Fibroblast of upper back skin (primary cell): ENCODE measurements around the gene CYP26A1.
"Not testable (repeated sequence)": the region's sequence is repeated elsewhere in the genome, so short reads cannot be mapped to it uniquely, and the experiment has no call there.

Source experiments
- DNase-seq: peaks from one replicate; pipeline ENCODE4 v3.0.0-alpha.2; 2013

CYP26A1 gene

DNA sequence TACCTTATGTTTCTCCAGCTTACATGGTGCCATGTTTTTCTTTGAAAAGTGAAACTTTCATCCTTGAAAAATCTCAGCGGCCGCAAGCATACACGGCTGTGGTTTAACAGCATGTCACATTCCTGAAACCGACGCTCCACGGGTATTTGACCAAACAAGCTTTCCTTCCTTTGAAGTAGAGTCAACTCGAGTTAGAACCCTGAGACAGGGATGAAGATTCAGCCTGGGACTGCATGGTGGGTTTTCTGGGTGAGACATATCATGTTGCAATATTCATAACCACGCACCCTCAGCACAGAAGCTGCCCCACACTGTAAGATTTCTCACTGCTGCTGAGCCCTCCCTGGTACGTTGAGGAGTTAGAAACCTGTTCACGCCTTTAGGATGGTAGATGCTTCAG, 8.1 kb downstream of the CYP26A1 start:
- peak; percentile 80 for DNase-seq

DNA sequence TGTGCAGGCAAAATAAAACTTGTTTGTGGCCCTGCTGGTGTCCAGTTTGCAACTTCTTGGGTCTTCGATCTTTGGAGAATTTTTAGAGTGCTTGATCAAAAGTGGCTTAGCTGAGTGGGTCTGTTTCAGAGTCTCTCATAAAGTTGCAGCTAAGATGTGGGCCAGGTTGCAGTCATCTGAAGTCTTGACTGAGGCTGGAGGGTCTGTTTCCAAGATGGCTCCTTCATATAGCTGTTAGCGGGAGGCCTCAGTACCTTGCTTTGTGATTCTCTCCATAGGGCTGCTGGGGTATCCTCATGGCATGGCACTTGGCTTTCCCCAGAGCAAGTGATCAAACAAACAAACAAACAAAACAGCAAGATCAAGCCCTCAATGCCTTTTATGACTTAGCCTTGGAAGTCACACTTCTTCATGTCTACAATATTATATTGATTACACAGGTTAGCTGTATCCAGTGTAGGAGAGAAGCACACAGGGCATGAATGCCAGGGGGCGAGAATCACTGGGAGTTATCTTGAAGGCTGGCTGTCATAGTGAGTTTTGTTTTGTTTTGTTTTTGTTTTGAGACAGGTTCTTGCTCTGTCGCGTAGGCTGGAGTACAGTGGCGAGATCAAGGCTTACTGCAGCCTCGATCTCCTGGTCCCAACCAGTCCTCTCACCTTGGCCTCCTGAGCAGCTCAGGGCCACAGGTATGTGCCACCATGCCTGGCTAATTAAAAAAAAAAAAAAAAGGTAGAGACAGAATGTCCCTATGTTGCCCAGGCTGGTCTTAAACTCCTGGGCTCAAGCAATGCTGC, 10.2 kb downstream of the CYP26A1 start:
- no peak for DNase-seq

DNA sequence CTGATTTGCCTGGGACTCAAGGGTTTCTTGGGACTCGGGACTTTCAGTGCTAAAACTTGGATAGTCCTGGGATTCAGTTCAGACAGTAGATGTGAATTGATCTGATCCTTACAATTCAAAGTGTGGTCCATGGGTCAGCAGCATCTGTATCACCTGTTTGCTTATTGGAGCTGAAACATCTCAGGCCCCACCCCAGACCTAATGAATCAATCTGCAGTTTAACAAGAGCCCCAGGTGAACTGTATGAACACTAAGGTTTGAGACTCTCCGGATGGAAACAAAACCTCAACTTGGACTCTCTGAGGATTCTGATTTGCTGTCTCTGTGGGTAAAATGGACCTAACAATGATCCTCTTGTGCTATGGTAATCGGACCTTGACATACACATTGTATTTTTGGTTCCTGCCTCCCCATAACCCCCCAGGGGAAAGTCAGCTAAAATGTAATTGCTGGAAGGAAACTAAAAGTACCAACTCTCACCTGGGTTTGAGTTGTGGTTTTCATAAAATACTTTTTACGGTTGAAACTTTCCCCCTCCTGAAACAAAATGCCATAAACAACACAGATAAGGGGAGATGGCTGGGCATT, 11.7 kb downstream of the CYP26A1 start:
- DNase-seq = no peak

DNA sequence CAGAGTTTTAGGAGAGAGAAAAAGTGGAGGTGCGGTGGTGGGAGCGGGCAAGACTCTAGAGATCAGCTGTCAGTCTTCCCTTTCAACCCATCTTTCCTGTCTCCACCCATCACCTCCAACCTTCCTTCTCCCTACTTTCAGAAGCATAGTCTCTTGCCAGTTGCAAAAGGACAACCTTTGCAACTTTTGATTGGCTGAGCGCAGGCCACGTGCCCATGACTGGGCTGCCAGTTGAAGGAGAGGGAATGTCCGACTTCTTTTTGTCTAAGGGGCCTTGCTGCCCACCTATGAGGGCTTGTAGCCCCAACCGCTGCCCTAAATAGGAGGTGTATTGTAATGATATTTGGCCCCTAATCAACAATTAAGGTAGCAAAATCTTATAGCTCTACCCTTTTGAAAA, 12.6 kb downstream of the CYP26A1 start:
- DNase-seq = no peak

DNA sequence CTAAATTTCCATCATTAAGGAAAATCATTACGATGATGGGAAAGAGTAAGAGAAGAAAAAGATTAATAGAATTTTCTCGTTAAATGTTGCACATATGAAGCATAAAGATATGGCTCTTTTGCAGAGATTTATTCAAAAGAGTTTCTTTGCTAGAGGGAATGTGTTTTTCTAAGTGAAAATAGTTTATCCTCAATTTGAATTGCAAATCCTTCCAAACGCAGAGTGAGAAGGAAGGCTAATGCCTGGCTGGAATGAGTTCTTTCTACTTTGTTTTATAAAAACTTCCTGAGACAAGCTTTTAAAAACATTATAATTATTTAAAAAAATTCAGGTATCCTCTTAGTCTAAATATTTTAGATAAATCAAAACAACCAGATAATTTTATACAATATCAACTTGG, 14.2 kb downstream of the CYP26A1 start:
- DNase-seq = no peak

DNA sequence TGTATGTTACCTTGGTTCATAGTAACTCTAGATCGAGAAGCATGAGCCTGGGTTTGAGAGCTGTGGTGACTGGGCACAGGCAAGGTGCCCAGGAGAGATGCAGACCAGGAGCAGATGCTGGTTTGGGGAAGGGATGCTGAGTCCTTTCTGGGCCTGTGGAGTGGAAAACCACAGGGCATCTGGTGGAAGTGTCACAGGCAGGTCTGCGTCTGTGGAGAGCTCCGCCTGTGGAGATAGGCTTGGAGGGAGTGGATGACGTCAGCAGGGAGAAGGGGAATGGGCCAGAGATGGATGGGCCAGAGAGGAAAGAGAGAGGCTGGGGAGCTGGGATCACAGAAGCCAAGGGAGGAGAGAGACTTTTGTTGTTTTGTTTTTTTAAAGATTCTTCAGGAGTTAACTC, 14.8 kb downstream of the CYP26A1 start:
- DNase-seq = no peak

DNA sequence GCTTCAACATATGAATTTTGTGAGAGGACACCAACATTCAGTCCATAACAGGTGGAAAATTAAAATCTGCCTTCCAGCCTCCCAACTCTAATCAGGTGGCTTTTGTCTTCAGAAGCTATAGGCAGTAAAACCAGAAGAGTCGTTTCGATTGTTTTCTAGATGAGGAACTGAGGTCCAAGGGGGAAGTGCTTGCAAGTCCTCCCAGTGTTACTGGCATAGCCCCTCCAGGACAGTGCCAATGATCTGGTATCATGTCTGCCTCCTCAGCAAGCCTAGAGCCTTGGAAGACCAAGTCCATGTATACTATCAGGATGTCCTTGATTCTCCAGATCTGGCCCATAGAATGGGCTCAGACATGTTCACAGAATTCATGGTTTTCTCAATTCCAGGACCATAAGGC, 16.9 kb downstream of the CYP26A1 start:
- no peak for DNase-seq

DNA sequence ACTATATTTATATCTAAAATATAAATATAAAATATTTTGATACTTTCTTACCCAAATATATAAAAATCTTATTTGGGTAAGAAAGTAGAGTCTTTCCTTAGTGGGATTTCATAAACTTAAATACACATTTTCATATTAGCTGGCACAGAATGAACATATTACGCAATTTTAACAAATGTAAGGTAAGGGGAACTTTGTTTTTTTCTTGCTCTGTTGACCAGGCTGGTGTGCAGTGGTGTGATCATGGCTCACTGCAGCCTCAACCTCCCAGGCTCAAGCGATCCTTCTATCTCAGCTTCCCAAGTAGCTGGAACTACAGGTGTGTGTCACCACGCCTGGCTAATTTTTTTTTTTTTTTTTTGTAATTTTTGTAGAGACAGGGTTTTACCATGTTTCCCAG, 18.3 kb downstream of the CYP26A1 start:
- no peak for DNase-seq

DNA sequence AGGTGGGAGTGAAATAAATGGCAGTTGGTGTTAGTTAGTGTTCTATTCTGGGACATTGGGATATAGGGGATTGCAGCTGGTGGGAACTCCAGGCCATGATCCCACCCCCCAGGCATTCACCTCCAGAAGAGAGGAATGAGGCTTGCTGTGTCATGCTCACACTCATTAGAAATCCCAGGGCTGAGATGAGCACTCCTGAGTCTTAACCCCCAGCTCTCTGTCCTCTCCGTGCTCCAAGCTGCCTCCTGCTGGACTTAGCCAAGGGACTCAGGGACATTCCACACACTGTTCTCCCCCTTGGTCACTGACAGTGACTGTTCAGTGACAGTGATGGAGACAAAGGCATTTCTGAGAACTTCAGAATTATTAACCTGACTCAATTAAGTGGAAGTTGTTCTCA, 21.5 kb downstream of the CYP26A1 start:
- no peak for DNase-seq

DNA sequence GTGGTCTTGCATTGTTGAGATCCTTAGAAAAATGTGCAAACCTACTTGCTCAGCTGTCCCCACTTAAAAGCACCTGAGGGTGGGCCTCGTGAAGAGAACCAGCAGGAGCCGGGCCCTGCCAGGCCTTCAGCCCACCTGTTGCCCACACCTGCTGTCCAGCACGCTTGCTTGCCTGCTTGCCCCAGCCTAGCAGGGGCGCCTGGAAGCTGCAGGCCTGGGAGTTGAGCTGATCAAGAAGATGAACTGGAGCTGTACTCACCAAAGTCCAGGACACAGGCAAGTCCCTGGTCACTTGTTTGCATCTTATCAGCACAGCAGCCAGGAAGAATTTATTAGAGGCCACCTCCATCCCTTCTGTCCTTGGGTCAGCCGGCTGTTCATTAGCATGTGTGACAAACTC, 23.2 kb downstream of the CYP26A1 start:
- no peak for DNase-seq

DNA sequence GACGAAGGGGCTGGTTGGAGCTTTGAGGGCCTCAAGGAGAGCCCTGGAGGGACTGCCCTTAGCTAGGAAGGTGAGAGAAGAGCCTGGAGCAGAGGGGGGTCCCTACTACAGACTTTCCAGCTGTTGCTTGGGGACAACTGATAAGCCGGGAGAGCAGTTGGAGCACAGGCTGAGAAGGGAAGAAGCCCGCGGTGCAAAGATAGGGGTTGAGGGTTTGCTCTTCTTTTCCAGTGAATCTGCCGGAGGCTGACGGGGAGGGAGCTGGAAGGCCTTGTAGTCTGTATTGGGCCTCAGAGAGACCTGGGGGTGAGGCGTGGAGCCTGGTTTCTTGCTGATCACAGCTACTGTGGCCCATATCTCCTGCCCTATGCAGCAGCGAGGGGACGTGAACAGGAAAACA, 23.7 kb downstream of the CYP26A1 start:
- DNase-seq = no peak

DNA sequence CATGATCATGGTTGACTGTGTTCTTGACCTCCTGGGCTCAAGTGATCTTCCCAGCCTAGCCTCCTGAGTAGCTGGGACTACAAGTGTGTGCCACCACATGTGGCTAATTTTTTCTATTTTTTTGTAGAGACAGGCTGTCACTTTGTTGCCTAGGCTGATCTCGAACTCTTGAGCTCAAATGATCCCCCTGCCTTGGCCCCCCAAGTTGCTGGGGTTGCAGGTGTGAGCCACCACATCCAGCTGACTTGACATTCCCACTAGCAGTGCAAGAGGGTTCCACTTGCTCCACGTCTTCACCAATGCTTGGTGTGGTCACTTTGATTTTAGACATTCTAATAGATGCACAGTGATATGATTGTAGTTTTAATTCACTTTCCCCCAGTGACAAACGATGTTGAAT, 25.1 kb downstream of the CYP26A1 start:
- DNase-seq = no peak

DNA sequence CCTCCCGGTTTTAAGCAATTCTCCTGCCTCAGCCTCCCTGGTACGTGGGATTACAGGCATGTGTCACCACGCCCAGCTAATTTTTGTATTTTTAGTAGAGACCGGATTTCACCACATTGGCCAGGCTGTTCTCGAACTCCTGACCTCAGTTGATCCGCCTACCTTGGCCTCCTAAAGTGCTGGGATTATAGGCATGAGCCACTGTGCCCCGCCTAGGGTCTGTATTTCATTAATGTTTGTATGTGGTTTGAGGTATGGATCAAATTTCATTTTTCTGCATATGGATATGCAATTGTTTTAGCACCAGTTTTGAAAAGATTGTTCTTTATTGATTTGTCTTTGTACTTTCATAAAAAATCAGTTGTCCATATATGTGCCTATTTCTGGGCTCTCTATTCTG, 26.0 kb downstream of the CYP26A1 start:
- DNase-seq = no peak

DNA sequence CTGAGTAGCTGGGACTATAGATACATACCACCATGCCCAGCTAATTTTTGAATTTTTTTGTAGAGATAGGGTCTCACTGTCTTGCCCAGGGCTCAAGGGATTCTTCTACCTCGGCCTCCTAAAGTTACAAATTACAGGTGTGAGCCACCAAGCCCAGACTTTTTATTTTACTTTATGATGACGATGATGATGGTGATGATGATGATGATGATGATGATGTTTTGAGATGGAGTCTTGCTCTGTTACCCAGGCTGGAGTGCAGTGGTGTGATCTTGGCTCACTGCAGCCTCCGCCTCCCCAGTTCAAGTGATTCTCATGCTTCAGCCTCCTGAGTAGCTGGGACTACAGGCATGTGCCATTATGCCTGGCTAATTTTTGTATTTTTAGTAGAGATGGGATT, 27.5 kb downstream of the CYP26A1 start:
- not testable (repeated sequence) for DNase-seq

DNA sequence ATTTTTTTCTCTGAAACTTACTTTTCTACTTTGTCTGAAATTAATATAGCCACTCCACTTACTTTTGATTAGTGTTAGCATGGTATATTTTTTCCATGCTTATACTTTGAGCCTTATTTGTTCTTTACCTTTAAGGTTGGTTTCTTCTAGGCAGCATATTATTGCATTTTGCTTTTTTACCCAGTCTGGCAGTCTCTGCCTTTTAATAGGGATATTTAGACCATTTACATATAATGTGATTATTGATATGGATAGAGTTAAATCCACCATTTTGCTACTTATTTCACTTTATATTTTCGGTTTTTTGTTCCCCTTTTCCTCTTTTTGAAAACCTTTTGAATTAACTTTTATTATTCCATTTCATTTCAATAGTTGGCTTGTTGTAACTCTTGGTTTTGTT, 30.3 kb downstream of the CYP26A1 start:
- DNase-seq = no peak

DNA sequence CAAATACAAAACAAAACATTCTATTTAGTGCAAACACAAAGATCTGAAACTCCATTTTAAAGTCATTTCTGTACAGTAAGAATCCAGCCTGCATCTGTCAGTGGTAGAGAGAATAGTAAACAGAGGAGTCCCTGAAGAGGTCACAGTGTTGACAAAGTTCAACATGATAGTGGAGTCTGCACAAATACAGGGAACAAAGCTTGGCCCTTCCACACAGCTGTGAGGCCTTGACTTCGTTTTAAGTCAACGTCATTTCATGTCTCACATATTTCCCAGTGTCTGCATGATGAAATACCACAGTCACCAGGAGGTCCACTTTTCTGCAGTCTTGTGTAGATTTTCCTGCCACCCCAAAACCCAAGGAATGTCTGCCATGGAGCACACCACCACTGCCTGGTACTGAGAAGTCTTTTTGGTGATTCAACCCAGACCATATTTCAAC, 33.0 kb downstream of the CYP26A1 start:
- DNase-seq = peak; percentile 80

DNA sequence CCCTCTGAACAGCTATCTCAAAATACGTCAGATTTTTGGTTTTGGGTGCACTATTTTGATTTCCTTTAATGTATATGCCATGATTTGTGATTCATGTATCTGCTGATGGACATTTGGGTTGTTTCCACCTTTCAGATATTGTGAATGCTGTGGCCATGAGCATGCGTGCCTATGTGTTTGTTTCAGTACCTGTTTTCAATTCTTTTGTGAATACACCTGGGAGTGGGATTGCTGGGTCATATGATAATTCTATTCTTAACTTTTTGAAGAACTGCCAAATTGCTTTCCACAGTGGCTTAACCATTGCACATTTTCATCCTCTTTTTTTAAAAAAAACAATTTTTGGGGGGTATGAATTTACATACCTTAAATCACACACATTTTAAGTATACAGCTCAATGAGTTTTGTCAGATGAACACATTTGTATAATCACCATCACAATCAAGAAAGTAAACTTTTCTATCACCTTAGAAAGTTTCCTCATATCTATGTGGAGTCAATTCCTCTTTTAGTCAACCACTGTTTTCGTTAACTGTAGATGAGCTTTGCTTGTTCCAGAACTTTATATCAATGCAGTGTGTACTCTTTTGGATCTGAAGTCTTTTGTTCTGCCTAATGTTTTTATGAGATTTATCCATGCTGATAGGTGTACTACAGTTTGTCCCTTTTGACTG, 36.9 kb downstream of the CYP26A1 start:
- no peak for DNase-seq

DNA sequence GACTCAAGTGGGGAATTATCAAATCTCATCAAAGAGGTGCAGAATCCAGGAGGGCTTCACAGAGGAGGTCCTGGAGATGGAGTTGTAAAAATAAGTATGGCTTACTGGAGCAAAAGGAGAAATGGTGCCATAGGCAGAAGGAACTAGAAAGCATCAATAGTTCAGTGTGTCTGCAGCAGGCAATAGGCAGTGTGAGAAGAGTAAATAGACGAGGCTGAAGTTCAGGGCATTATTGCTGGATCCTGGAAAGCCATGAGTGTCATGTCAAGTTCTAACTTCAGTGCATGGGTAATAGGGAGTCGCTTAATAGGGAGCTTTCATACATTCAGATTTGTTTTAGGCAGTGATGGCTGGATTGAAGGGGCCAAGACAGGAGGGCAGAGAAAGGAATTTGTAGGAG, 39.3 kb downstream of the CYP26A1 start:
- DNase-seq = no peak

DNA sequence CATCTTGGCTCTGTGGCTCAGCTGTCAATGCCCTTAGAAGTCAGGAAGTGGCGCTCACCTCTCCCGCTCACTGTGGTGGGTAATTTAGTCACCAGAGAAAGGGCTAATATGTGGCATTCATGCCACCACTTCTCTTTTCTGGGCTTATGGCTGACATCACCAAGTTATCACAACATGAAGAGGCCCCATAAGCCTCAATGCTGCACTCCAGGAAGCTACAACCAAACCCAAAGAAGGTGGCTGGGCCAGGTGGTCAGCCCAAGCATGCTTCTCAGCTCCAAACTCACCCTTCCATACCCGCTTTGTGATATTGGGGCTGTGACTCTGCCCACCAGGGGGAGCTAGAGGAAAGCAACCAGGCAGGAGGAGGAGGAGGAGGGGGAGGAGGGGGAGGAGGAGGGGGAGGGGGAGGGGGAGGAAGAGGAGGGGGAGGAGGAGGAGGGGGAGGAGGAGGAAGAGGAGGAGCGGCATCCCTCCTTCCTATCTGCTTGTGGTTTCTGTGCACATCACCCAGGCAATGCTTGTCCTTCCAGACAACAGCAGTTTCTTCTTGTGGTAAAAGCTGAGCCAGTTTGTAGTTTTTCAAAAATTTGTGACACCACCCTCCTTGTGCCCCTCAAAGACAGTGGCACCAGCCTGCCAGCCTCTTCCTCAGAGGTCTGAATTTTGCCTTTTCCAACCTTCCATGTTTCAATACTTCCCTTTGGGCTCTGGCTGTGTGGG, 42.1 kb downstream of the CYP26A1 start:
- peak; percentile 43 for DNase-seq

DNA sequence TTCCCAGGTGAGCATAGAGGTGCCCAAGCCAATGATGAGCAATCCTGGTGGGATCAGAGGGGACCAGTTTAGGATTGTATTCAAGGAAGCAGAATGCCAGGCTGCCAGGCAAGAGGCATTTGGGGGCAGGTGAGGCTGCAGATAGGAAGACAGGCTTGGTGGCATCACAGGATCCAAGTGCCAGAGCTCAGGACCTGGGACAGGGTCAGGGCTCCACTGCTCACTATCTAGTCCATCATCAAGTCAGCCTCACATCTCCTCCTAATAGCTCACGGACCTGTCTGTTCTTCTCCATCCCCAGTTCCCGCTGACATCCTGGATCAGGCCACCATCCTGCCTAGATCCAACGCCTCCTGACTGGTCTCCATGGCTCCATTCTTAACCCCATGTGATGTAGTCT, 47.6 kb downstream of the CYP26A1 start:
- DNase-seq = no peak

DNA sequence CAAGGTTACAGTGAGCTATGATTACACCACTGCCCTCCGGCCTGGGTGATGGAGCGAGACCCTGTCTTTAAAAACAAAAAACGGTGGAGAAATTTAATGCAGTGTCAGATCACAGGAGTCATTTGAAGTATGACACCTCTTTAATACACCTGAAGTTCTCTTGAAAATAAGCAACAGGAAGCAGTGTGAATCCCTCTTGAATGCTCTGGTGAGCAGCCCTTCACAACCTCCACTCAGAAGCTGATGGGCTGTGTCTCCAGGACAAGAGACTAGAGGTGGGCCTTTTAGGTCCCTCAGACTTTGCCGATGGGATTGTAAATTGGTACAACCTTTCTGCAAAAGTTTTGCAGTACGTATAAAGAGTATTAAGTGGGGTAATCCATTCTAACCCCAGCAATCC, 50.1 kb downstream of the CYP26A1 start:
- no peak for DNase-seq

DNA sequence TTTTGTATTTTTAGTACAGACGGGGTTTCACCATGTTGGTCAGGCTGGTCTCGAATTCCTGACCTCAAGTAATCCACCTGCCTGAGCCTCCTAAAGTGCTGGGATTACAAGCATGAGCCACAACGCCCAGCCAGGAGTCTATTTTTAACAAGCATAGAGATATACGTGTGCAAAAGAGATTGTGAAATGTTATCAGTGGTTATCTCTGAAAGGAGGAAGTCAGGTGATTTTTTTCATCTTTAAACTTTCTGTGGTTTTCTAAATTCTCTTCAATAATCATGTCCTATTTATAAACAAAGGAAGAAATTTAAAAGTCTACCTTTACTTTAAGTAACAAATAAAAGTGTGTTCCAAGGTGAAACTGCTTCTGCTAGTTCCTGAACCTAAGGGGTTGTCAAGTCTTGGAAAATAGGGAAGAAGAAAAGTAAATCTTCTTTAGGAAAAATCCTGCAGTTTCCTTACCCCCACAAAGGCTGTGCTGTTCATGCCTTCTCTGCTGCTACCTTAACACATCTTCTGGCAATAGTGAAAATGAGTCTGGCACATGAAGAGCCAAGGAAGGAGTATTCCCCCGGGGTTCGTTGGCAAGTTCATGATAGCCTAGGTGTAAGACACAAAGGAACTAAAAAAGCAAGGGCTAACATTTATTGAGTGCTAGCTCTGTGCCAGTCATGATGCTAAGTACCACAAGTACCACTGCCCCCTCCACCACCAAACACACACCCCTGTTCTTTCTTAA, 51.1 kb downstream of the CYP26A1 start:
- no peak for DNase-seq

DNA sequence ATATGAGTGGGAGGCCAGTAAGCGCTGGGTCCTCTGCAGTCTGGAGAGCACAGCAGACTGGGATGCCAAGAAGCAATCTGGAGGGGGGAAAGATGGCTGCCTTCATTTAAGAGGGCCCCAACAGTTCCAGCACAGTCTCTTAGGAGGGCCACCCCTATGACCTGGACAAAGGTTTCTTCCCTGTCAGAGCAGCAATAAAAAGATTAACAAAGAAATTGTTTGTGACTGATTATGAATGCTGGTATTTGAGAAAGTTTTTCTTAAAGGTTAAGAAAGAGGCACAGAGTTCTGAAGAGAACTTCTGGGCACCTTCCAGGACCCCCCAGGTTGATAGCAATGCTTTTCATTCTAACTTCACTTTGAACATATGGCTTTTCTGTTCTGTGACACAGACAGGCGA, 52.3 kb downstream of the CYP26A1 start:
- no peak for DNase-seq
